ENCODE results near the gene STEAP3.
"Not testable (repeated sequence)": the region's sequence is repeated elsewhere in the genome, so short reads cannot be mapped to it uniquely, and the experiment has no call there.

The STEAP3 gene

GRCh38 chr2:119263656-119264055 is 40.0 kb downstream of the STEAP3 start:
- no peak for DNase-seq (ENCODE audit: low read depth in 2 of 2)

GRCh38 chr2:119264781-119265692 is 41.4 kb downstream of the STEAP3 start:
- DNase-seq (ENCODE audit: low read depth in 2 of 2): peak; percentile 7 to 8

- no peak for DNase-seq (ENCODE audit: low read depth in 2 of 2)
Measured at GRCh38 chr2:119265693-119266066, 42.0 kb downstream of the STEAP3 start.

GRCh38 chr2:119266091-119266589 is 42.5 kb downstream of the STEAP3 start:
- DNase-seq (ENCODE audit: low read depth in 2 of 2): no peak

- no peak for DNase-seq (ENCODE audit: low read depth in 2 of 2)
Measured at GRCh38 chr2:119267604-119268003, 44.0 kb downstream of the STEAP3 start.

- DNase-seq (ENCODE audit: low read depth in 2 of 2): no peak
Measured at GRCh38 chr2:119276864-119277263, 53.2 kb downstream of the STEAP3 start.

GRCh38 chr2:119278385-119278784 is 54.8 kb downstream of the STEAP3 start:
- DNase-seq (ENCODE audit: low read depth in 2 of 2): not testable (repeated sequence)

- no peak for DNase-seq (ENCODE audit: low read depth in 2 of 2)
Measured at GRCh38 chr2:119278946-119279345, 55.3 kb downstream of the STEAP3 start.

- DNase-seq (ENCODE audit: low read depth in 2 of 2): no peak
Measured at GRCh38 chr2:119279666-119280065, 56.0 kb downstream of the STEAP3 start.

GRCh38 chr2:119280680-119281079 is 57.0 kb downstream of the STEAP3 start:
- no peak for DNase-seq (ENCODE audit: low read depth in 2 of 2)

GRCh38 chr2:119282146-119282995 is 58.7 kb downstream of the STEAP3 start:
- DNase-seq (ENCODE audit: low read depth in 2 of 2): no peak

GRCh38 chr2:119282996-119283511 is 59.4 kb downstream of the STEAP3 start:
- DNase-seq (ENCODE audit: low read depth in 2 of 2): no peak

- no peak for DNase-seq (ENCODE audit: low read depth in 2 of 2)
Measured at GRCh38 chr2:119283873-119284331, 60.3 kb downstream of the STEAP3 start.

- no peak for DNase-seq (ENCODE audit: low read depth in 2 of 2)
Measured at GRCh38 chr2:119286661-119287060, 63.0 kb downstream of the STEAP3 start.

- DNase-seq (ENCODE audit: low read depth in 2 of 2): no peak
Measured at GRCh38 chr2:119288576-119288975, 64.9 kb downstream of the STEAP3 start.

- no peak for DNase-seq (ENCODE audit: low read depth in 2 of 2)
Measured at GRCh38 chr2:119289093-119289492, 65.5 kb downstream of the STEAP3 start.

- DNase-seq (ENCODE audit: low read depth in 2 of 2): no peak
Measured at GRCh38 chr2:119289642-119290041, 66.0 kb downstream of the STEAP3 start.

GRCh38 chr2:119290859-119291587 is 67.4 kb downstream of the STEAP3 start:
- DNase-seq (ENCODE audit: low read depth in 2 of 2): peak; percentile 41 to 43

- no peak for DNase-seq (ENCODE audit: low read depth in 2 of 2)
Measured at GRCh38 chr2:119291588-119292167, 68.0 kb downstream of the STEAP3 start.

- no peak for DNase-seq (ENCODE audit: low read depth in 2 of 2)
Measured at GRCh38 chr2:119292226-119292625, 68.6 kb downstream of the STEAP3 start.

GRCh38 chr2:119293254-119293653 is 69.6 kb downstream of the STEAP3 start:
- DNase-seq (ENCODE audit: low read depth in 2 of 2): no peak

All from stimulated activated CD8-positive, alpha-beta memory T cell treated with anti-CD3 and anti-CD28 coated beads, Interleukin-15, amount 100 ng/mL, for 48 hours (primary cell).